PC-3 (cell line): ENCODE results near the gene ZNF619. TPM values are rescaled to one million over a fixed set of nuclear protein-coding genes. Genes with fewer than 3 reads are reported as not detected.

Experiments
- ATAC-seq: fragments of 200-7000 bp; cut with Tn5 transposase; 2 replicates; pipeline ENCODE4 v1.9.1; 2020; ENCODE audit warnings: mild to moderate bottlenecking, moderate library complexity
- BruUV-seq: library from RNA; stranded (reverse); fragments of 400-500 nt; replicated peaks from 2 replicates; lab custom pipeline; 2021; lab: Mats Ljungman, UMichigan
- CTCF ChIA-PET: fragments of 300-600 bp; sonication (Branson Sonifier 250); formaldehyde crosslinking; loops from one replicate; lab custom pipeline; 2022; ENCODE audit warnings: antibody characterized with exemption; lab: Charles Lee
- POLR2A ChIA-PET: fragments of 300-600 bp; sonication (Branson Sonifier 250); formaldehyde crosslinking; loops from one replicate; lab custom pipeline; 2022; ENCODE audit warnings: antibody characterized with exemption; ENCODE audit not compliant: unreplicated experiment; lab: Charles Lee
- DNase-seq: peaks from one replicate; pipeline ENCODE4 v3.0.0-alpha.2; 2015
- H2AFZ ChIP-seq: fragments of 300-600 bp; sonication (generic); 2 replicates; pipeline ENCODE4 v1.6.0; 2016; ENCODE audit warnings: antibody characterized with exemption, low read length
- H3F3A ChIP-seq: fragments of 300-600 bp; sonication (generic); one replicate; pipeline ENCODE4 v1.6.0; 2017; ENCODE audit warnings: antibody characterized with exemption, low read length, control low read depth, mild to moderate bottlenecking; ENCODE audit not compliant: unreplicated experiment
- H3K27ac ChIP-seq: fragments of 300-600 bp; sonication (generic); 2 replicates; pipeline ENCODE4 v1.5.1; 2016; ENCODE audit warnings: mild to moderate bottlenecking, low read length
- H3K27me3 ChIP-seq: fragments of 300-600 bp; sonication (generic); 2 replicates; pipeline ENCODE4 v1.6.1; 2016; ENCODE audit warnings: low read length, mixed read lengths
- H3K36me3 ChIP-seq: fragments of 300-600 bp; sonication (generic); 2 replicates; pipeline ENCODE4 v1.6.1; 2016; ENCODE audit warnings: low read depth, mixed run types, low read length, mixed read lengths
- H3K4me1 ChIP-seq: fragments of 300-600 bp; sonication (generic); 2 replicates; pipeline ENCODE4 v1.5.1; 2016; ENCODE audit warnings: low read length; ENCODE audit not compliant: insufficient read depth
- H3K4me2 ChIP-seq: fragments of 300-600 bp; sonication (generic); 2 replicates; pipeline ENCODE4 v1.6.0; 2016; ENCODE audit warnings: low read length
- H3K4me3 ChIP-seq: fragments of 300-600 bp; sonication (generic); 2 replicates; pipeline ENCODE4 v1.5.1; 2016; ENCODE audit warnings: mild to moderate bottlenecking, low read length, mixed read lengths
- H3K79me2 ChIP-seq: fragments of 300-600 bp; sonication (generic); 2 replicates; pipeline ENCODE4 v1.6.1; 2017; ENCODE audit warnings: low read length, mixed read lengths
- H3K9ac ChIP-seq: fragments of 300-600 bp; sonication (generic); 2 replicates; pipeline ENCODE4 v1.6.0; 2016; ENCODE audit warnings: mild to moderate bottlenecking, low read length
- H3K9me2 ChIP-seq: fragments of 300-600 bp; sonication (generic); replicated peaks from 2 replicates; pipeline ENCODE4 v1.6.1; 2016; ENCODE audit warnings: mixed run types, low read length, mixed read lengths
- H3K9me3 ChIP-seq: fragments of 300-600 bp; sonication (generic); 2 replicates; pipeline ENCODE4 v1.6.1; 2016; ENCODE audit warnings: low read length, mixed read lengths
- H4K20me1 ChIP-seq: fragments of 300-600 bp; sonication (generic); 2 replicates; pipeline ENCODE4 v1.6.1; 2016; ENCODE audit warnings: low read length, mixed read lengths
- CTCF ChIP-seq: fragments of 300-600 bp; sonication (generic); conservative IDR thresholded peaks from 2 replicates; pipeline ENCODE4 v1.5.1; 2017; ENCODE audit warnings: antibody characterized with exemption, low read depth, mild to moderate bottlenecking, low read length
- EZH2 ChIP-seq: fragments of 300-600 bp; sonication (generic); IDR thresholded peaks from one replicate; pipeline ENCODE4 v1.6.1; 2017; ENCODE audit warnings: antibody characterized with exemption, mild to moderate bottlenecking, low read length; ENCODE audit not compliant: unreplicated experiment
- EZH2phosphoT487 ChIP-seq: fragments of 300-600 bp; sonication (generic); IDR thresholded peaks from 2 replicates; pipeline ENCODE4 v1.6.1; 2018; ENCODE audit warnings: mild to moderate bottlenecking, antibody characterized with exemption, low read length, borderline replicate concordance
- intact Hi-C: fragments of 100-400 bp; cut with micrococcal nuclease; formaldehyde crosslinking; loops from 2 replicates; pipeline ENCODE4 v1.9.0; 2023
- total RNA-seq: library from RNA; depleted of rRNA; stranded (reverse); fragments of >200 nt; gene quantifications from 2 replicates; pipeline ENCODE4 v1.2.3, GENCODE V29; 2014

Gene ZNF619
- total RNA-seq, 1 experiment from 2014 or later = 3.5 TPM

- TF ChIP-seq EZH2 (no peak), EZH2phosphoT487 (no peak), CTCF (no peak)
- Histone ChIP-seq H3K9me3 (no peaks in the 10 kb centered on the region), H3K9me2 (no peaks in the 10 kb centered on the region), H3K4me2 (peak overlapping the region; percentile 92), H3K4me1 (peaks cover 43% of the 10 kb centered on the region), H3K9ac (peak overlapping the region; percentile 82), H3F3A (peaks cover 7% of the 10 kb centered on the region), H3K27me3 (no peaks in the 10 kb centered on the region), H4K20me1 (0 out of 2 replicates have a peak, but pooled peaks cover under 1% of the 10 kb centered on the region), H3K4me3 (peak overlapping the region; percentile 77), H3K79me2 (peaks cover 12% of the 10 kb centered on the region), H3K27ac (peak overlapping the region; percentile 52), H3K36me3 (peaks cover under 1% of the 10 kb centered on the region; the same call in 1 of the 2 replicates), H2AFZ (peak overlapping the region; percentile 92)
- BruUV-seq = TSS peak; percentile 27
- ATAC-seq = no peak
- CTCF ChIA-PET = no interaction called here
- POLR2A ChIA-PET = interaction anchor here (0.8 kb wide), 1 partner anchor 72 kb away, joined by 3 read pairs; the partner anchor contains the start of gene ZNF621
- DNase-seq = no peak
- intact Hi-C loops = loop anchor here (2.0 kb wide), 3 partner anchors 24 to 142 kb away; partner anchors contain the start of gene ZNF619
These were observed 24.4 kb upstream of the ZNF619 start for GRCh38 chr3:40452562-40452875.

GRCh38 chr3:40452876-40453730, 23.8 kb upstream of the ZNF619 start:
- Histone ChIP-seq H3K9ac (peak overlapping the region; percentile 82), H3K9me3 (no peaks in the 10 kb centered on the region), H4K20me1 (peaks cover 6% of the 10 kb centered on the region), H3K27ac (peak overlapping the region; percentile 52), H3K9me2 (no peaks in the 10 kb centered on the region), H2AFZ (peak overlapping the region; percentile 92), H3K36me3 (peaks cover 6% of the 10 kb centered on the region), H3K4me3 (peak overlapping the region; percentile 77), H3K4me2 (peak overlapping the region; percentile 92), H3K79me2 (peaks cover 18% of the 10 kb centered on the region), H3K27me3 (no peaks in the 10 kb centered on the region), H3F3A (peaks cover 7% of the 10 kb centered on the region), H3K4me1 (peaks cover 43% of the 10 kb centered on the region)
- DNase-seq (peak; percentile 99), ATAC-seq (peak; percentile 88)
- CTCF ChIA-PET = no interaction called here
- intact Hi-C loops = loop anchor here (1.0 to 2.0 kb wide), 6 partner anchors 24 to 142 kb away; partner anchors contain the start of genes ZNF619 and ZNF621
- BruUV-seq = no TSS peak
- POLR2A ChIA-PET = no interaction called here
- TF ChIP-seq EZH2phosphoT487 = no peak
- no peak for TF ChIP-seq EZH2
- no peak; the same call in 1 of the 2 replicates for TF ChIP-seq CTCF
